NK-92 (cell line): Measurements from ENCODE around the gene KRTAP5-3.
"Not testable (repeated sequence)": the region's sequence is repeated elsewhere in the genome, so short reads cannot be mapped to it uniquely, and the experiment has no call there.

Source experiments
- DNase-seq: peaks from one replicate; lab custom pipeline; 2025; ENCODE audit not compliant: unreplicated experiment; lab: John Stamatoyannopoulos, UW

The KRTAP5-3 gene

DNA sequence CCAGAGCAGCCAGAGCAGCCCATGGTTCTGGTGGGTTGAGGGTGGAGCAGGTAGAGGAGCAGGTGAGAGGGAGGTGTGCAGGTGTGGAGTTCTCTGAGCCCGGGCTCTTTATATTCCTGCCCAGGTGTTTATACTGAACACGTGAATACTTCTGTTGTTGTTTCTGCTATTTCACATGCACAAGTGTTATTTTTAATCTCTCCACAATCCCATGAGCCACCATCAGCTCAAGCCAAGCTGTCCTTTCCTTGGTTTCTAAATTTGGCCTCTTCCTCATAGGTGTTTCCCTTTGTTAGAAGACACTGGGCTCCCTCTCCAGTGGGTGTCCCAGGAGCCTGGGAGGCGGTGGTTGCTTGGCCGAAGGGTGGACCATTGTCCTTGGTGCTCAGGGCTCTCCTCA, at the start of gene KRTAP5-3:
Gene KRTAP5-3 (minus strand): TSS at position 101 of the 400 bp plus-strand sequence. CDS start 78 bp downstream, at position 23.
- no peak for DNase-seq

DNA sequence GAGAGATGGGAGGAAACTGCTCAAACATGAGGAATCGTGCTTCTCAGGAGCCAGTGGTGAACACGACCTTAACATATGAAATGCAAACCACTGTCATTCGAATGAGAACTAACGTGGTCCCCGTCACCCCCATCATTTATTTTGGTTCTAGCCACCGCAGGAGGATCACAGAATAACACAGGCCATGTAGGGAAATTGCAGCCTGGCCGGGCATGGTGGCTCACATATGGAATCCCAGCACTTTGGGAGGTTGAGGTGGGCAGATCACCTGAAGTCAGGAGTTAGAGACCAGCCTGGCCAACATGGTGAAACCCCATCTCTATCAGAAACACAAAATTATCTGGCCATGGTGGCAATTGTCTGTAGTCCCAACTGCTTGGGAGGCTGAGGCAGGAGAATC, 48.4 kb upstream of the KRTAP5-3 start:
- no peak for DNase-seq

GRCh38 chr11:1656061-1656441, 47.8 kb upstream of the KRTAP5-3 start:
- no peak for DNase-seq

- no peak for DNase-seq
Observed at GRCh38 chr11:1655168-1656060, 47.2 kb upstream of the KRTAP5-3 start.

DNA sequence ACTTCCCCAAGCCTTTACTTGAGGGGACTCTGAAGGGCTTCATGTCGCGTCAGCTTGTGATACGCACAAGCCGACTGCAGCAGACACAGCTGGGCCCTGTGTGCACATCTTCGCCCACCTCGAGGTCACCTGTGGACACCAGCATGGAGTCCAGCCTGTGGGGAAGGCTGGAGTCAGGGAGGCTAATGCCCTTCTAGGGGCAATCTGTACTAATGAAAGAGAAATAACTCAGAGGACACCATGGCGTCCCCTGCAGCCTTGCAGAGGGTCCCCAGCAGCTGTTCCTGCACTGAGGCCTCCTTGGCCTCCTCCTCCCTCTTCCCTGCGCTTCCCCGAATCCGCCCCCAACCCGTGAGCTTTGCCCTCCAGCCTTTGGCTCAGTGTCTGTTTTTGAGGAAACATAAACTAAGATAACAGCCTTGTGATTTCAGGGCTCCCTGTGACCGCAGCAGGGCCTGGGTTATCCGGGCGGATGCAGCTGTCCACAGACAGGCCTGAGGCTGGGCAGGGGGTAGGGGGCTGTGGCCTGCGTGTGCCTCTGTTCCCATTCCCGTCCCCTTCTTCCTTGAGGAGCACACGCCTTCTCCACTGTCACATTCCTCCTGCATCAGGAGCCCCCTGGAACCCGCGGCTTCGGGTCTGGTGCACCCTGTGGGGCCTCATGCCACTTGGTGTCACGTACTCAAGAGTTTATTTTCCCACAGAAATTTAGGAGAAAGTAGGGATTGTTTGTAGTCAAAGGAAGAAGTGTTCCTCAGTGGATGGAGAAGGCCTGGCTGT, 46.3 kb upstream of the KRTAP5-3 start:
- no peak for DNase-seq

DNA sequence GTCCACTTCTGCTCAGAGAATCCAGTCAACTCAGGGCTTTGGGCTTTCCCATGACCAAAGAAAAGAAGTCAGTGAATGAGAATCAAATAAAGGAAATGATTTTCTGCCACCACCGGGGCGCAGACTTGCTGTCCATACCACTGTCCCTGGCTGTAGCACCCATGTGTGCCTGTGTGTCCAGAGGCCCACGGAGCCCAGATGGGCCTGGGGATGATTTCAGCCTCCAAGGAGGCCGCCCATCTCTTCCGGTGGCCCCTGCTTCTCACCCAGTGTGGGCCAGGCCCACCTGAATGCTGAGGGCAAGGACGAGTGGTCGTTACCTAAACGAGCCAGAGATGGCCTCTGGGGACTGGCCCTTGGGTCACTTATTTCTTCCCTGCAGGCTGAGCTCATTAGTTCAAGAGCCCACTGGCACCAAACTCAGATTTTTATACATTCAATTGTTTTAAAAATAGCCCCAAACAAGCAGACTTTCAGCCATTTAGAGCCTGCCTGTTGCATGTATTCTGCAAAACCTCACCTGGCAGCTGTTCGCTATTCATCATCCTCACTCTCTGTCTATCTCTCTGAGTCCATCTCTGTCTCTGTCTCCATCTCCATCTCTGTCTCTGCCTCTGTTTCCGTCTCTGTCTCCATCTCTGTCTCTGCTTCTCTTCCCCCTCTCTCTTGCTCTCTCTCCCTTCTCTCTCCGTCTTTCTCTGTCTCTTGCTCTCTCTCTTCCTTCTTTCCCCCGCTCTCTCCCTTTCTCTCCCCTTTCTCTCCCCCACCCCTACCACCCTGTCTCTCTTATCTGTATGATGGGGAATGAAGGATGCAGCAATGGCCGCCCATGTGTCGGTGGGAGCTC, 45.5 kb upstream of the KRTAP5-3 start:
- DNase-seq: no peak

GRCh38 chr11:1652771-1653540, 44.7 kb upstream of the KRTAP5-3 start:
- DNase-seq: no peak

DNA sequence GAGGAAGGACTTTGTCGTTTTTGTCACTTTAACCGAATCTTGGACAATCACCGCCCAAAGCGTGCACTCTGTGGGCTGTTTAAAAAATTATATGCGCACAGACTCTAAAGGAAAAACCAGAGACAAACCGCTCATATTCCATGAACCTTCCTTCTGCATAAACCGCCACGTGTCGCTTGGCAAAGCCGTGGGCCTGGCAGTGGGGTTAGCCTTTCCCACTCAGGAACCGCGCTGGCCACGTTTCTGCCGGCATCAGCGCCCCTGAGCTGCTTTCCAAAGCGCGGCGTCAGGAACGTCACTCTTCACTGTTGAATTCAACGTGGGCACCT, 44.1 kb upstream of the KRTAP5-3 start:
- DNase-seq: no peak

DNA sequence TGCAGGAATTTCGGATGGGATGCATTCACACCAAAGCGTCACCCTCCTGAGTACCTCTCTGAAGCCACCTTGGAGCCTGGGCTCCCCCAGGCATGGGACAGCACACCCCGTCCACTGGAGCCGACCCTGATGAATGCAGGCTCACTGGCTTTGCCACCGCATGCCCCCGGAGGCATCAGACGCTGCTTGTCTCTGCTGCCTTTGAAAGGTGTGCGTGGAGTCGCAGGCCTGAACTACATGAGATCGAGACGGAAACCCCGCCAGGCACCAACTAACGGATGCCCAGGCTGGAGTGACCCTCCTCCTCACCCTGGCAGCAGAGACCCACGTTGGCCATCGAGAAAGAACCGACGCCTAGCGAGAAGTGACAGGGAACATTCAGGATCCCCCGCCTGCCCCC, 43.8 kb upstream of the KRTAP5-3 start:
- DNase-seq: no peak

GRCh38 chr11:1651411-1651980, 43.2 kb upstream of the KRTAP5-3 start:
- DNase-seq: no peak

- no peak for DNase-seq
Observed at GRCh38 chr11:1650918-1651262, 42.6 kb upstream of the KRTAP5-3 start.

DNA sequence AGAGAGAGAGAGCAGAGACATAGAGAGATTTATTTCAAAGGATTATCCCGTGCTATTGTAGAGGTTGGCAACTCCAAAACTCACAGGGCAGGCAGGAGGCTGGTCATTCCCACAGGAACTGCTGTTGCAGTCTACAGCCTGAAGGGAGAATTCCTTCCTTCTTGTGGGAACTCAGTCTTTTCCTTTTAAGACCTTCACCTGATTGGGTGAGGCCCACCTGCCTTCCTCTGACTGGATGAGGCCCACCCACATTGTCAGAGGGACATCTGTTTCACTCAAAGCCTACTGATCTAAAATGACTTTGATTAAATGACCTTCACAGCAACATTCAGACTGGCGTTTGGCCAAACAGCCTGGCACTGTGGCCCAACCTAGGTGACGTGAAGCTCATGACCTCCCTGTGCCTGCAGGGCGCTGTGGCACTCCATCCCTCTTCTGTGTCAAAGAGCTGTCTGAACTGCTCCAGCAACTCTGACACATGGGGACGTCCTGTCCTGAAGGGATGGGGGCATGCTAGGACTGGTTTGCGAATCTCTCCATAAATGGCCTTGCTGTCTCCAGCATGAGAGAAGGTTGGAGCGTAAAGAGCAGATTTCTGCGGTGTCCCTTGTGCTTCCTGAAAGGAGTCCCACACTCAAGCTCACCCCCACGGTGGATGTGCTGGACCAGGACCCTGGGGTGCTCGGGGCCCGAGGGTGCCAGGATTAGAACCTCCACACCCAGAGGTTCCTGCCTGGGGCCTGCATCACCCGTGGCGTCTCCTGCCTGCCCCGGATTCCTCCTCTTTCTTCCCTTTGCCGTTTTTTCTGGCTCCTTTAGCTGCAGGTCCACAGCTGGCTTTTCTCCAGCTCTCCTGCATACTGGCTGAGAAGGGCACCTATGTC, 42.0 kb upstream of the KRTAP5-3 start:
- DNase-seq: no peak

GRCh38 chr11:1648653-1649420, 40.6 kb upstream of the KRTAP5-3 start:
- DNase-seq: no peak

- DNase-seq: no peak
Observed at GRCh38 chr11:1647901-1648652, 39.8 kb upstream of the KRTAP5-3 start.

GRCh38 chr11:1646540-1646939, 38.3 kb upstream of the KRTAP5-3 start:
- not testable (repeated sequence) for DNase-seq

DNA sequence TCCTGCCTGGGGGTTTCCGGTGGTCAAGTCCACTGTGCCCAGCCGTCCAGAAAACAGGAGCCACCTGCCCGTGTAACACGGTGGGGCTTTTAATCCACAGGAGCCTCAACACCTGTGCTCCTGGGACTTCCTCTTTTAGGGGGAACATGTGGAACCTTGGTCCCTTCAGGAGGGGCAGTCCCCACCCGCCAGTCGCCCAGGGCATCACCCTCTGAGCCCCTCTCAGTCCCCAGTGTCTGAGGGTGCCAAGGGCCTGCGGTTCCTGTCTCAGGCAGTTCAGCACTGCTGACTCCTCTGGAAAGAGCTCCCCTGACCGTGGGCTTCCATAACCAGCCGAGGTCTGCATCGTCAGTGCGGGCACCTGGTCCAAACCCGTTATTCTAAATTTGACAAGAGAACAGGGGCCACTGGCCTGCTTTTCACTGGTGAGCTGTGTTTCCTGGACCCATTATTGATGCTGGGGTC, 37.1 kb upstream of the KRTAP5-3 start:
- DNase-seq: no peak

DNA sequence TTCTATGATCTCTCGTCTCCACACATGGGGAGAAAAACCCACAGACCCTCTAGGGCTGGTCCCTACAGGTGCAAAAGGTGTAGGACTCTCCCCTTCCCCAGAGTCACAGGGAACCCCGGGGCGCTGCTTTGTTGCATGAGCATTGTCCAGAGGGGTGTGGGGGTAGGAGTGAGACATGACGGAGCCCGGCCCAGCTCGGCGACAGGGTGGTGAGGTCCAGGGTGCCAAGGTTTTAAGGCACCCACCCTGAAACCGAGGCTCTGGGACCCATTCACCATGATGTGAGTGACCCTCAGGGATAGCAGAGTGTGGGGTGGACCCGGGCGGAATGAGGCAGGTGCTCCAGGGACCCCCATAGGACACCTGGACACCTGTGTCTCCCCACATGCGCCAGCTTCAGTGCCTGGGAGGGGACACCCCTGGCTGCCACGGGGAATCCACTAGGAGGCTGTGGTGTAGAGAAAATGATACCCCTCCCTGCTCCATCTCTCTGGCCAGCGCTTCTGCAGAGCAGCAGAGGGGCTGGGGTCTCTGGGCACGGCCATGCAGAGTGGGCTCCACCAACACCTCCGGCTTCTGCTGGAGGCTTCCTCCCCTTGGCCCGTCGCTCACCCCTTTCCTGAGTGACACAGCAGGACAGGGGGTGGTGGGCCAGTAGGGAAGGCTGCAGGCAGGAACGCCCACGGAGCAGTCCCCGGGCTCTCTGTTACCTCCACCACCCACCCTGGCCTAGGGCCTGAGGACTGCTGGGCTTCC, 36.5 kb upstream of the KRTAP5-3 start:
- no peak for DNase-seq
